GM15510 (cell line): ENCODE results near the gene TEAD1.

Experiments used
- POLR2A ChIP-seq: IDR thresholded peaks from 3 replicates; pipeline ENCODE4 v1.6.1; 2011; ENCODE audit warnings: borderline replicate concordance; ENCODE audit not compliant: insufficient read length; ENCODE audit errors: extremely low read depth

The TEAD1 gene

DNA sequence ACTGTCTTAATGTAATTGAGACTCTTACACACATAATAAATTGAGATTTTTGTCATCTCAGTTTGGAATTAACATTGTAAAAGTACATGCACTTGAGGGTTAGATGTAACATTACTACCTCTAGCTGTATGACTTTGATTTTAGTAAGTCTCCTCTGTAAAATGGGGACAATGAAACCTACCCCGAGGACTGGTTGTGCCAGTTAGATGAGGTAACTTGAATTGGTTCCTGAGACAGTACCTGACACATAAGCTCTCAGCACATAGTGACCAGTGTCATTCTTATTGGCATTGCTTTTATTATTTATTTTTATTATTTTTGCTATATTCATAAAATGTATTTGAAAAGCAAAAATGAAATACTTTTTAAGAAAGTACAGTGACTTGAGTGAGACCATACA is 114.8 kb downstream of the TEAD1 start:
- no peak for TF ChIP-seq POLR2A

DNA sequence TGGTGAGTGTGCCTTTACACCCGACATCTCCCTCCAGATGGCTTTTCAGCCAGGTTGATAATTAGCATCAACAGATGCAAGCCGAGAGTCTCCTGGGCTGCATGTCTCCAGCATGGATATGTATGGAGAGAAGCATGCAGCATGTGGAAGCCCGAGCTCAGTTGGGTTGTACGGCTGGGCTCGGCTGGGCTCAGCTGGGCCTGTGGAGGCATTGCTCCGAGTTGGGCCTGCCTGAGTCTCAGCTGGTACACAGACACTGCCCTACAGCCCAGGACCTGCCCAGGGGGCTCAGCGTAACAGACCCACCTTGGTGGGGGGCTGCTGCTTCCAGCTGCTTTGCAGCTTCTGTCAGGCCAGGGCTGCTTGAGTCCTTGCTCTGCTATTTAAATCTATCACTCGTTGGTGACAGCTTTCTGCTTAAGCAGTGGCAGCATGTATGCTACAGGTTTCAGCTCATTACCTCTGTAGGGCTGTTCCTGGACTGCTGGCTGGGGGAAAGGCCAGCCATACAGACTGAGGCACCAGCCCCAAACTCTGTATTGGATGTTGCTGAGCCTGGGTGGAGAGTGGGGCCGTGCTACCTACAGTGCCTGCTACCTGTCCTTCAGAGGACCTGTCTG is 115.5 kb downstream of the TEAD1 start:
- TF ChIP-seq POLR2A, result no peak

DNA sequence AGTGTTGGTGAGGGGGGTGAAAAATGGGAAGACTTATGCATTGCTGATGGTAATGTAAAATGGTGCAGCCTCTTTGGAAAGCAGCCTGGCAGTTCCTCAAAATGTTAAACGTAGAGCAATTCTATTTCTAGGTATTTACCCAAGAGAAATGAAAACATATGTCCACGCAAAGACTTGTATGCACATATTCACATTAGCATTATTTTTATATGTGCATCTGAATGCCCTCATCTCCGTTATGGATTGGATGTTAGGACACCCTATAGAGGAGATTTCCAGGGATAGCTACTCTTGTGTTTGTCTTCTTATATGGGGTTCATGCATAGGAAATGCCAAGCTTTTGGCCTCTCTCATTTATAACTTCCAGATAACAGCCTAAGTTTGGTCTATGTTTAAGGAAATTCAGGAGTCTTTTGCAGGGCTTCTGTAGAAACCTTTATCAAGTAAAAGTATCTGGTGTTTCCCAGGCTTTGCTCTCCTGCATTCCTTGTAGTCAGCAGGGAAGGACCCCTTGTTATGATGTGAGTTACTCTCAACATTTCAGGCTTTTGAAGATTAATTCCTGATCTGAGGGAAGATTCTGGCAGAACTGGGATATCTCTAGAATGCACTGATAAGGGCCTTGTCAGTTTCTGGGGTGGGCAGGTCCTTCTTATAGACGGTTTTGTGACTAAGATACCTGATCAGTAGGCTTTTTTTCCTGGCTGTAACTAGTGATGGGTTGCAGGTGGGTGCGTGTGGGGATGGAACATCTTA is 116.8 kb downstream of the TEAD1 start:
- no peak for TF ChIP-seq POLR2A

DNA sequence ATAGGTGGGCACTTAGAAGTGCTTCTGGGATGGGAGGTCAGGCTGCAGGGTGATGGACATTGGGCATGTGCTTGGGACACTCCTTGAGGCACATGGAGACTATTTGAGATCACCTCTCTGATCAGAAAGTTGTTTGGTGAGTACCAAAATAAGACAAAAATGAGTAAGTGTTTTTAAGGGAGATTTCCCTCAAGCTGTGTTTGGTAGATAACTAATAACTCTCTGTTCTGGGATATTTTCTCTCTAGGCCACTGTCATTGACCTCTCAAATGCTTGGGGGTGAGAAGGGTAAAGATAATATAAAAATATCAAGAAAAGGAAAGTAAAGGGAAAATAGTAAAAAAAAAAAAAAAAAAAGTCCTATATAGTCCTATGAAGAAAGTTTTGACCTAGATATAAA is 117.8 kb downstream of the TEAD1 start:
- no peak for TF ChIP-seq POLR2A

DNA sequence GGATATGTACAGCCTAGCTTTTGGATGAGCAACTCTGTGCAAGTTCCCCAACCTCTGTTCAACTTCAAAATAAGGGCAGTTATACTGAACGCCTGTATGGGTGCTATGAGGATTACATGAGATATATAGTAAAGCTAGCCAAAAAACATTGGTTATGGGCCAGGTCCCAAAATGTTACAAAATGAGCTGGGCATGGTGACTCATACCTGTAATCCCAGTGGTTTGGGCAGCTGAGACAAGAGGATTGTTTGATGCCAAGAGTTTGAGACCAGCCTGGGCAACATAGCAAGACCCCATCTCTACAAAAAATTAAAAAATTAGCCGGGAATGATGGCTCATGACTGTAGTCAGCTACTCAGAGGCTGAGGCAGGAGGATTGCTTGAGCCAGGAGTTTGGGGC is 118.4 kb downstream of the TEAD1 start:
- no peak for TF ChIP-seq POLR2A

DNA sequence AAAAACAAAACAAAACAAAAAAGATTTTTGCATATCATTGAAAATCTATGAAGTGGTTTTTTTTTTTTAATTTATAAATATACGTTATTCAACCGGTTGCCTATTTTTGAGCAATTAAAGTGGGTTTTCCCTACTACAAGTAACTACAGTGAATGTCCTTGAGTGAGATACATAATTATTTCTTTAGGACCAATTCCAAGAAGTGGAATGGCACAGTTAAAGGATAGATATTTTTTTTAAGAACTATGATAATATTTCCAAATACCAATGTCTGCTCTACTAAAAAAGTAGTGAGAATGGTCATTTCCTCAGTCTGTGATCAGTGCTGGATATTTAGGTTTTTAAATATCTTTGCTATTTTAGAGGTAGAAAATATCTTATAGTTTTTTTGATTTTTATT is 118.8 kb downstream of the TEAD1 start:
- no peak for TF ChIP-seq POLR2A

DNA sequence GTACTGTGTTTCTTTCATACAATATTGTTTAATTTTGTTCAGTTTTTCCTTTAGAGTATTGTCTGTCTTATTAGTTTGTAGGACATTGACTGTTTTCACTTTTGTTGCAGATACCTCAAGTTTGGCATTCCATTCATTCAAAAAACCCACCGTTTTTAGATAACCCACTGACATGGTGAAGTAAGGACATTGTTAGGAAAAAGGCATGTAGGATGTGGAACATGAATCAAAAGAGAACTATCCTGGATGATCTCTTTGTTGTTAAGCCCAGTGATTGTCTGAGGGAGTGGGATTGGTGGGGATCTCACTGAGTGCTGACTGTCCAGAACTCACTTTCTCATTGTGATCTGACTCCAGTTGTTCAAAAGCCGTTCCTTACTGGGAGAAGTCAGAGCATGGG is 119.3 kb downstream of the TEAD1 start:
- TF ChIP-seq POLR2A, result no peak

DNA sequence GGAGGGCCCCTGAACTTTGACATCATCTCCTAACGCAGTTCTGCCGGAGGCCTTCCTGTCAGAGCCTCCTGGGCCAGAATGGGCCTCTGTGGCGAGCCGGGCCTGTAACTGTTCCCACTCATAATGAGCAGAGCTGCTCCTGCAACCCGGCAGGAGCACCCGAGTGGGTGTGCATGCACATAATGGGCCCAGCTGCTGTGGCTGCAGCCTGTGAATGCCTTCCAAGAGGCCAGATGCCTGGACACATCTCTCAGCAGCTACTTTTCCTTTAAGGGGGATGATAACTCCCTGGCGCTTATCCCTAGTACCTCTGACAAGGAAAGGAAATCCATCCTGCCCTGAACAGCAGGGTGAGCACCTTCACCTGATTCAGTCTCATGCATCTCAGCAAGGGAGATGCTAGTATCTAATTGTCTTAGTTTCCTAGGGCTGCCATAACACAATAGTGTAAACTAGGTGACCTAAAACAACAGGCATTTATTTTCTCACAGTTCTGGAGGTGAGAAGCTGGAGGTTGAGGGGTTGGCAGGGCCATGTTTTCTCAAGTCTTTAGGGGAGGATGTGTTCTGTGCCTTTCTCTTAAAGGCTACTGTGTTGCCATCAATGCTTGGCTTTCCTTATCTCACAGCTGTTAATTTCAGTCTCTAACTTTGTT is 120.5 kb downstream of the TEAD1 start:
- no peak for TF ChIP-seq POLR2A

DNA sequence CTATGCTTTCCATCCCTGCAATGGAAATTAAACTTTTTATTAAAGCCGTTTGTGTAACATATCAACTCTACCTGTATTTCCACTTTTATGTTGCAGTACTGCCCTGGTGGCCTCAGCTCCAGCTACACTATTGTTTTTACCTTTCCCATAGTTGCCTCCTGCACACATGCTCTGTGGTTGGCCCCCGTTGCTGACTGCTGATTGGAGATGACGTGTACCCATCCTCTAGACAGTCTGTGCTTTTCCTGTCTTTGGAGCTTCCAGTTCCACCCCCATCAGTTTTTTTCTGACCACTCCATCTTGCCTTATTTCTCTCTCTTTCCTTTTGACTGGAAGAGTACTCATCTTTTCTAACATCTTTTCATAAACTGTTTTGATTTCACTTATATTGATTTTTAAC is 123.8 kb downstream of the TEAD1 start:
- TF ChIP-seq POLR2A, result no peak

DNA sequence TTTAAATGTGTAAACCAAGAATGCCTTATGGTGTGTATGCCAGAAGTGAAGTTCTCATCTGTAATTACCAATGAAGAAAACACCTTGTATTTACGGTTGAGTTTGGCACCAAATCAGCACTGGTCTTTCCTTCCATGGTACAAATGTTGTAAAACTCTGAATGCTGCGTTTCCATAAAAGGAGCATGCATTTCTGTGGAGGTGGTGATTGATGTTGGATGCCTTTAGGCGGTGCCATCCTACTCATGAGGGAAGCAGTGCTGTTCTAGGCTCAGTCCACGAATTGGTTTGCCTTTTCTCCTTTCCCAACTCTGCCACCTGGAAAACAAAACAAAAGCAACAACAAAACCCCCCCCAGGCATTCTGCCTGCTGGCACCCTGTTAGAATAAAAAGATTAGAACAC is 124.4 kb downstream of the TEAD1 start:
- TF ChIP-seq POLR2A, result no peak

DNA sequence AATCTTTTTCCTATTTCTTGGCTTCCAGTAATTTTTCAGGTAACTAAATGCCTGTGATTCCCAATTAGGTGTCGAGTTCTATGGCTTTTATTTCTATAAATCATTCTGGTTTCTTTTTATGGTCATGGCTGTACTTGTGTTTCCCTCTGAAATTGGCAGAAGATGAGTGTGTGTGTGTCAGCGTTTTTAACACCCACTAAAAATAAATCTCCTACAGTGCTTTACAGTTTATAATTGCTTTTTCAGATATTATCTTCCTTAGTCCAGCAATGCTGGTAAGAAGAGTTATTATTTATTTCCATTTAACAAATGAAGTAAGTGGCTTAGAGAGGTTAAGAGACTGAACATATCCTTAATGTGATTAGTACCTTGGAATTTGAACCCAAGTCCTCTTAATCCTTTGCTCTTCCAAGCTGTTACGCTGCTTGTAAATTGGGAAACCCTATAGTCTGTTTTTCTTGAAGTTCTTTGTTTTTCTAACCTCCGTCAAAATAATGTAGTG is 125.2 kb downstream of the TEAD1 start:
- TF ChIP-seq POLR2A, result no peak

DNA sequence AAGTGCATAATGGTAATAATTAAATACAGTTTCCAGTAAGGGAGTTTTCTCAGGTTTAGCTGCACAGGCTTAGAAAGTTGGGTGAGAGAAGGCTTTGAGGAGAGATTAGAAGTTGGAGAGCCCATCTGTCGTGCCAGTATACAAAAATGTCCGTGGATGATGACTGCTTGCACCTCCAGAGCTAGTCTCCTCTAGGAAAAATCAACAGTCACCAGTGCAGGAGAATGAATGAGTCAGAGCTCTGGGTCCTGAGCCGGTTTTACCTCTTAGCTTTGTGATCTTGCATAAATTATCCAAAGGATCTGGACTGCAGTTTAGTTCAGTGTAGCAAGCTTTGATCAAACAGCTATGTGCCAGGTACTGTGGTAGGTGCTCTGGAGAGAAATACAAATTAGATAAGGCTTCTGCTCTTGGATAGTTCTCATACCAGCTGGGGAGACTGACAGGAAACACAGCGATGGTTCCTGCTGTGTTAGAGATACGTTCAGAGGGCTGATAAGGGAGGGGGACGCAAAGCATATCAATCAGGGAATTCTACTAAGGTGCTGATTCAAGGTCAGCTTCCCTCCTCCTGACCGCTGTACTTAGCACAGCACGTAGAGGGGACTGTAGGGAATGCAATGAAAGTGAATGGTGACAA is 125.9 kb downstream of the TEAD1 start:
- no peak for TF ChIP-seq POLR2A

DNA sequence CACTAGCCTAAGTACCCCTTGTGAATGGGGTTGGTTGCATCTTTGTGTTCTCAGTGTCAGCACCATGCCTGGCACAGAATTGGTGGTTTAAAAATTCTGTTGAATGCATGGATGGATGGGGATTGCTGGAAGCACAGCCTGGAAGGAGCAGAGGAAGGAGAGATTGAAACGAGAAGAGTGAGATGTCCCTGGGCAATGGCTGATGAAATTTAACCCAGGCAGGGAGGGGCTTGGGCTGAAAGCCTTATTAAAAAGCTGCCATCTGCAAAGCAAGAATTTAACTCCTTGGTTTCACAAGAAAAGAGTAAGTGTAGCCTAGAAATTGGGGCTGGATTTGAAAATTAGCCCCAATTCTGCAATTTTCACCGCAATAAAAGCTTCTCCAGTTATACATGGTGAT is 126.7 kb downstream of the TEAD1 start:
- TF ChIP-seq POLR2A, result no peak

DNA sequence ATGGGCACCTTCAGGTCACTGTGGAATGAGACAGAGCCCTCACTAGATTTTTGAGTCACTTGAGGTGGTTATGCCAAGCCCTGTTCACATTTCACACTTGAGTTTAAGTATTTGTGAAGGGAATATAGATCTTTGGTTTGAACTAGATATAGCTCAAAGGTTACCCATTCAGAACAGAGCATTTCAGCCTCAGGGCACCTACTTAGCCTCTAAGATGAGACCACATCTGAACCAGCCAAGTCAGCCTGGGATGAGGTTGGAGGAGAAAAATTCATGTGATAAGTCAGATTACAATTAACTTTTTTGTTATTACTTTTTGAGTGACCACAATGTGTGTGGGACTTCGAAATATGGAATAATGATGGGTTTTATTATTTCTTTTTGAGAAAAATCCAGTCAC is 127.8 kb downstream of the TEAD1 start:
- TF ChIP-seq POLR2A, result no peak

DNA sequence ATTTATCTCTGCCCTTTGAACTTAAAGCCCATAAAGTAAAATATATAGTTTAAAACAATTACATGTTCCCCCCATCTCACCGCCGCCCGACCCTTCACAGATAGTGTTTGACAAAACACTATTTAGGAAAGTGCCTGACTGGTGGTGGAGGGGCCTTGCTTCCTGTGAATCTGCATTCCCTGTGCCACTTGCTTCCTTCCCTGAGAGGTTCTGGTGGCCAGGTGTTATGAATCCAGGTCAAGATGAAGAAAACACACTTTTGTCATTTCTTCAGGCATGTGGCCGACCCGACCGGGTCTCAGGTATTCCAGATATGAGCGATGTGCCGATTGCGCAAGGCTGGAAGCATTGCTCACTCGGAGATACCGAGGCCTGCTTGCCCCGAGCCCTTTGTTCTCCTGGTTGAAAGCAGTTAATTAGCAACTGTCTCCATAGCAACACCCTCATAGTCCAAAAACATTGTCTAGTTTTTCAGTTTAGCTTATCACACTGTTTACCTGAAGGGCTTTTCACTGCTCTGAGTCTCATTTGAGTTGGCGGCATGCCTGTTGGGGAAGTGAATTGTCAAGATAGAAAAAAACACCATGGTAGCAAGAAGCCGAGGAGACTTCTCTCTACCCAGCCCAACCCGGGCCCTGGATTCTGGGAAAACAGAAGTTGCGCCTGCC is 128.3 kb downstream of the TEAD1 start:
- no peak for TF ChIP-seq POLR2A
